Activated naive CD8-positive, alpha-beta T cell treated with anti-CD3 and anti-CD28 coated beads for 36 hours (primary cell): ENCODE measurements around the gene COL28A1. TPM values are rescaled to one million over a fixed set of nuclear protein-coding genes. Genes with fewer than 3 reads are reported as not detected.

Experiments used
- DNase-seq: peaks from one replicate; pipeline ENCODE4 v3.0.0; 2021
- H3K27ac Mint-ChIP-seq: one replicate; pipeline ENCODE4 v1.8.0; 2022; ENCODE audit warnings: mild to moderate bottlenecking, moderate library complexity, mixed read lengths
- H3K27me3 Mint-ChIP-seq: one replicate; pipeline ENCODE4 v1.8.0; 2022; ENCODE audit warnings: mild to moderate bottlenecking, mixed read lengths
- H3K36me3 Mint-ChIP-seq: one replicate; pipeline ENCODE4 v1.8.0; 2021; ENCODE audit warnings: mild to moderate bottlenecking, mixed read lengths
- H3K4me1 Mint-ChIP-seq: one replicate; pipeline ENCODE4 v1.8.0; 2021; ENCODE audit warnings: mixed read lengths
- H3K4me3 Mint-ChIP-seq: one replicate; pipeline ENCODE4 v1.8.0; 2022; ENCODE audit warnings: mild to moderate bottlenecking, moderate library complexity, mixed read lengths
- H3K9me3 Mint-ChIP-seq: one replicate; pipeline ENCODE4 v1.8.0; 2022; ENCODE audit warnings: mixed read lengths
- total RNA-seq, 2 experiments: library from RNA; stranded (reverse); gene quantifications; one replicate each; pipeline ENCODE4 v1.2.3, GENCODE V29; 2021

Gene COL28A1
- total RNA-seq, 2 experiments from 2014 or later = 0.04 TPM; not detected in 1

GRCh38 chr7:7542251-7542835, 6.7 kb upstream of the COL28A1 start:
- no peaks in the 10 kb centered on the region for H3K4me1 Mint-ChIP-seq
- no peak overlapping the region for H3K27ac Mint-ChIP-seq
- H3K4me3 Mint-ChIP-seq = no peak overlapping the region

DNA sequence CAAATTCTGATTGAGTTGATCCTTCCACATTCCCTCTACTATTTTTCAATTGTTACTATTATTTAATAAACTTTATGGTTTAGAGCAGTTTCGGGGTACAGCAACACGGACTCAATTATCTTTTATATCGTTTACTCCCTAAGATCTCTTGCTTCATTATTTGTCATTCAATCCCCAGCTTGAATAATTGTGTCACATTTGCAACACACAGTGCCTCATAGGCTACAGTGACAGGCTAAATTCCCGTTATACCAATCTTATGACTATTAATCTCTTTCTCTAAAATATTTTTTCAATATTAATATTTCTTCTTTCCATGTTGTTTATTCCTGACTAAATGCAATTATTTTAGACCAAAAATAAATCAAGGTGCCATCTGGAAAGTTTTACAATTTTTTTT, 4.0 kb upstream of the COL28A1 start:
- Mint-ChIP-seq H3K9me3 (no peaks in the 10 kb centered on the region), H3K4me3 (no peak overlapping the region), H3K36me3 (no peaks in the 10 kb centered on the region), H3K27me3 (no peaks in the 10 kb centered on the region), H3K27ac (no peak overlapping the region), H3K4me1 (no peaks in the 10 kb centered on the region)
- no peak for DNase-seq

More at GRCh38 chr7:7542251-7542835, 6.7 kb upstream of the COL28A1 start:
- no peaks in the 10 kb centered on the region for H3K9me3 Mint-ChIP-seq
- no peak for DNase-seq
- H3K36me3 Mint-ChIP-seq = no peaks in the 10 kb centered on the region
- H3K27me3 Mint-ChIP-seq = no peaks in the 10 kb centered on the region

DNA sequence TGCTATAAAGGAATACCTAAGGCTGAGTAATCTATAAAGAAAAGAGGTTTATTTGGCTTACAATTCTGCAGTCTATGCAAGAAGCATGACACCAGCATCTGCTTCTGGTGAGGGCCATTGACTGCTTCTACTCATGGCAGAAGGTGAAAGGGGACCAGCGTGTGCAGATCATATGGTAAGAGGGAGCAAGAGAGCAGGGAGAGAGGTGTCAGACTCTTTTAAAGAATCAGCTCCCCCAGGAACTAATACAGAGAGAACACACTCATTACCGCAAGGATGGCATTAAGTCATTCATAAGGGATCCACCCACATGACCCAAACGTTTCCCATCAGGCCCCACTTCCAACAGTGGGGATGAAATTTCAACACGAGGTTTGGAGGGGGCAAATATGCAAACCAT, 3.5 kb upstream of the COL28A1 start:
- Mint-ChIP-seq H3K4me1 (no peaks in the 10 kb centered on the region), H3K27me3 (no peaks in the 10 kb centered on the region), H3K9me3 (no peaks in the 10 kb centered on the region), H3K36me3 (no peaks in the 10 kb centered on the region), H3K27ac (no peak overlapping the region), H3K4me3 (no peak overlapping the region)
- DNase-seq = no peak

DNA sequence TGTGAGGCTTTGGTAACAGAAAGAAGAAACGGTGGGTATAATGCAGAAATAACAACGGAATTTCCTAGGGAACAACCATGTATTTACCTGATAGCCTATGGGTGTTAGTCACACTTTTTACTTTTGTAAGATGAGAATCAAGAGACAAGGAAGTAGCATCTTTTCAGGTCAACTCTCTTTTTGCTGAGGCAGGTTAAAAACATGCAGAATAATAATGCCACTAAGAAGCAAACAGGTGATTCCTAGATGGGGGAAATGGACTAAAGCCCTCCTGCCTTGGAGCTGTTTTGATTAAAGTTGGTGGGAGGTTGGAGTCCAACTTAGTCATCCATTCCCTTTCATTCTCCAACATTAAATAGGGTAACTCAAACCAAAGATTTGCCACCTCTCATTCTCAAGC, 2.0 kb upstream of the COL28A1 start:
- no peaks in the 10 kb centered on the region for H3K9me3 Mint-ChIP-seq
- no peaks in the 10 kb centered on the region for H3K4me1 Mint-ChIP-seq
- H3K27ac Mint-ChIP-seq = no peak overlapping the region
- no peak overlapping the region for H3K4me3 Mint-ChIP-seq
- DNase-seq = no peak
- no peaks in the 10 kb centered on the region for H3K27me3 Mint-ChIP-seq
- no peaks in the 10 kb centered on the region for H3K36me3 Mint-ChIP-seq

DNA sequence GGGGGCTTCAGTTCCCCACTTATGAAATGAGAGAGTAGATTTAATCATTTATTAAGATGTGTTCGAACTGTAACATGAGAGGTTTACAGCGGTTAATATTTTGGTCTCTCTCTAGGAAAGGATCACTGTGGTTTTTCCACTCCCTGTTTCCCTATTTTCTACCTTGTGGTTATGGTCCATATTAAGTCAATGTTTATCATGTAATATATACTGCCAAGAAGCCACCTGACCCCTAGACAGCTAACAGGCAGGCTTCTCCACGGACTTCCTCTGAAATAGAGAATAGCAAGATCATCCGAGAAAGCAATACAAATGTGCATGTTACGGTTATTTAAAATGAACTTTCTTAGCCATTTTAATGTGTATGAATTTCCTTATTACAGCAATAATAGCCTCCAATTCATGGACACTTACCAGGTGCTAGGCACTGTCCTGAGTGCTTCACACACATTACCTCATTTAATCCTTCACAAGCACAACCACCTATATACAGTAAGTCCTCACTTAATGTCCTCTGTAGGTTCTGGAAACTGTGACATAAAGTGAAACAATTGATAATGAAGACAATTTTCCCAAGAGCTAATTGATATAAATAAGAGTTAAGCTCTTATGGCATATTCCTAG, 835 bp upstream of the COL28A1 start:
- no peak overlapping the region for H3K4me3 Mint-ChIP-seq
- H3K27me3 Mint-ChIP-seq = no peaks in the 10 kb centered on the region
- H3K36me3 Mint-ChIP-seq = no peaks in the 10 kb centered on the region
- H3K4me1 Mint-ChIP-seq = no peaks in the 10 kb centered on the region
- no peak overlapping the region for H3K27ac Mint-ChIP-seq
- H3K9me3 Mint-ChIP-seq = no peaks in the 10 kb centered on the region
- no peak for DNase-seq

- Mint-ChIP-seq H3K4me1 (no peaks in the 10 kb centered on the region), H3K9me3 (no peaks in the 10 kb centered on the region), H3K4me3 (no peak overlapping the region), H3K36me3 (no peaks in the 10 kb centered on the region), H3K27me3 (no peaks in the 10 kb centered on the region), H3K27ac (no peak overlapping the region)
- DNase-seq = no peak
Measured at GRCh38 chr7:7533831-7534430, 1.7 kb downstream of the COL28A1 start.

GRCh38 chr7:7529328-7529727, 6.3 kb downstream of the COL28A1 start:
- Mint-ChIP-seq H3K27ac (no peak overlapping the region), H3K36me3 (no peaks in the 10 kb centered on the region), H3K4me1 (no peaks in the 10 kb centered on the region), H3K27me3 (no peaks in the 10 kb centered on the region), H3K4me3 (no peak overlapping the region), H3K9me3 (no peaks in the 10 kb centered on the region)
- DNase-seq = no peak

- no peak overlapping the region for H3K27ac Mint-ChIP-seq
- no peaks in the 10 kb centered on the region for H3K36me3 Mint-ChIP-seq
- no peak overlapping the region for H3K4me3 Mint-ChIP-seq
Measured at GRCh38 chr7:7527047-7527446, 8.6 kb downstream of the COL28A1 start.

DNA sequence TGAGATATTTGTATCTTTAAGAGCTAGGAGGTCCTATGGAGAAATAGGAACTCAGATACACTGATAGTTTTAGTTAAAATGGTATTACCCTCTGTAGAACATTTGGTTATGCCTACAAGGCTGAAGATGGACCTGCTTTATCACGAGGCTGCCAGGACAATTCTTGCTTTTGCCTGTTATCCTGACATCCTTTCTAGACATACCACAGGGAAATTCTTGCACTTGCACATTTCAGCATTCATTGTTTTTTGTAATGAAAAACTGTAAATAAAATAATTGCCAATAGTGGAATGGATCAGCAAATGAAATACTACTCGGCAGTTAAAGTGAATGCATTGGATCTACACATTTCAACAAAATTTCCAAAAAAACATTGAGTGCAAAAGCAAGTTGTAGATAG, 9.7 kb downstream of the COL28A1 start:
- no peaks in the 10 kb centered on the region for H3K4me1 Mint-ChIP-seq
- H3K36me3 Mint-ChIP-seq = no peaks in the 10 kb centered on the region
- no peak overlapping the region for H3K4me3 Mint-ChIP-seq
- no peak for DNase-seq
- H3K9me3 Mint-ChIP-seq = no peaks in the 10 kb centered on the region
- no peak overlapping the region for H3K27ac Mint-ChIP-seq
- no peaks in the 10 kb centered on the region for H3K27me3 Mint-ChIP-seq

More at GRCh38 chr7:7527047-7527446, 8.6 kb downstream of the COL28A1 start:
- no peaks in the 10 kb centered on the region for H3K27me3 Mint-ChIP-seq
- DNase-seq = no peak
- H3K4me1 Mint-ChIP-seq = no peaks in the 10 kb centered on the region
- H3K9me3 Mint-ChIP-seq = no peaks in the 10 kb centered on the region

DNA sequence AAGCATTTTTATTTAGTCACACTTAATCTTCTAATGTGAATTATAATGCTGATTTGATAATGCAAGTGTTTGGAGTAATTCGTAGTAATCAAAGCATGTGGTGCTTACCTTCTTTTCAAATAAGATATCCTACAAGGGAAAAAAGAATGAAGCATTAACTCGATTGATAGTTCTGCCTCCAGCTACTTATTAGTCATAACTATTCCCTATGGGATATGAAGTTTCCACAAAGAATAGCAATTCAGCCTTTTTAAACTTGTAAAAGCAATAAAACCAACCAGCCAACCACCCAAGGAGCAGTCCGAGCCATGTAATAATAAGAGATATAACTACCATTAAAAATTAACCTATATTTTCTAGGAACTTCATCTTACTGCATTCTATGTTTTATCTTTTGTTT, 11.6 kb downstream of the COL28A1 start:
- Mint-ChIP-seq H3K9me3 (no peaks in the 10 kb centered on the region), H3K27ac (no peak overlapping the region), H3K4me3 (no peak overlapping the region), H3K27me3 (no peaks in the 10 kb centered on the region), H3K4me1 (no peaks in the 10 kb centered on the region), H3K36me3 (no peaks in the 10 kb centered on the region)
- no peak for DNase-seq

DNA sequence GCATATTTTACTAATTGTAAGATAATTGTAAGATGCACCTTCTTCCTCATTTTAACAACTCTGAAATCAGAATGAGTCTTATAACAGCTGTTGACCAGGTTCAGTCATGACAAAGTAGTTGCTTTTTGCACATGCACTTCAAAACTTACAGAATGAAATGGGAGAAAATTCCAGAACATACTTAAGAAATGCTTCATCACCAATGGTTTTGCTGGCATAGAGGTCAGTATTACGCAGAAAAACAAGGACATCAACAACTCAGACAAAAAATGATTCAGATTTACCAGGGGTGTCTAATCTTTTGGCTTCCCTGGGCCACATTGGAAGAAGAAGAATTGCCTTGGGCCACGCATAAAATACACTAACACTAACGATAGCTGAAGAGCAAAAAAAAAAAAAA, 13.3 kb downstream of the COL28A1 start:
- Mint-ChIP-seq H3K4me1 (no peaks in the 10 kb centered on the region), H3K4me3 (no peak overlapping the region), H3K27me3 (no peaks in the 10 kb centered on the region), H3K36me3 (no peaks in the 10 kb centered on the region), H3K9me3 (no peaks in the 10 kb centered on the region), H3K27ac (no peak overlapping the region)
- no peak for DNase-seq

GRCh38 chr7:7521259-7521658, 14.4 kb downstream of the COL28A1 start:
- no peak overlapping the region for H3K27ac Mint-ChIP-seq
- H3K27me3 Mint-ChIP-seq = no peaks in the 10 kb centered on the region
- no peaks in the 10 kb centered on the region for H3K9me3 Mint-ChIP-seq
- DNase-seq = no peak
- H3K4me3 Mint-ChIP-seq = no peak overlapping the region
- no peaks in the 10 kb centered on the region for H3K4me1 Mint-ChIP-seq
- H3K36me3 Mint-ChIP-seq = no peaks in the 10 kb centered on the region

DNA sequence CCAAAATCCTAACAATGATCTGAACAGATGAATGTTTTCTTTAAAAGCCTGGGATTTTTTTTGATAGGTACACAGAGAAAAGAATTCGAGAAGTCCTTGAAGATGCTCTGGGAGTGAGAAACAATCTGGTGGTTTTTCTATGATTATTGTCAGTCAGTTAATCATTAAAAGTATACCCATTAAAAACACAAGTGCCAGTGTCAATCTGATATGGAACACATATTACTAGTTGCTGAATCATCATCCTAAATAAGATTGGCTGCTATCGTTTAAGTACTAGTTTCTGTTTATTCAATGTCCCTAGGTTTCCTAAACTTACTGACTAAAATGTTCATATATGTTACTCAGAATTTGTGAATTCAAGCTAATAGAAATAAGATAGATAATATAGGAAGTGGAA, 16.1 kb downstream of the COL28A1 start:
- Mint-ChIP-seq H3K27me3 (no peaks in the 10 kb centered on the region), H3K9me3 (no peaks in the 10 kb centered on the region), H3K4me1 (no peaks in the 10 kb centered on the region), H3K4me3 (no peak overlapping the region), H3K36me3 (no peaks in the 10 kb centered on the region), H3K27ac (no peak overlapping the region)
- DNase-seq = no peak

- Mint-ChIP-seq H3K4me3 (no peak overlapping the region), H3K9me3 (no peaks in the 10 kb centered on the region), H3K36me3 (no peaks in the 10 kb centered on the region), H3K27me3 (no peaks in the 10 kb centered on the region), H3K27ac (no peak overlapping the region), H3K4me1 (no peaks in the 10 kb centered on the region)
- DNase-seq = no peak
Measured at GRCh38 chr7:7519056-7519455, 16.6 kb downstream of the COL28A1 start.

- Mint-ChIP-seq H3K9me3 (no peaks in the 10 kb centered on the region), H3K4me3 (no peak overlapping the region), H3K4me1 (no peaks in the 10 kb centered on the region), H3K27ac (no peak overlapping the region), H3K27me3 (no peaks in the 10 kb centered on the region), H3K36me3 (no peaks in the 10 kb centered on the region)
- DNase-seq = no peak
Measured at GRCh38 chr7:7517754-7518153, 17.9 kb downstream of the COL28A1 start.

DNA sequence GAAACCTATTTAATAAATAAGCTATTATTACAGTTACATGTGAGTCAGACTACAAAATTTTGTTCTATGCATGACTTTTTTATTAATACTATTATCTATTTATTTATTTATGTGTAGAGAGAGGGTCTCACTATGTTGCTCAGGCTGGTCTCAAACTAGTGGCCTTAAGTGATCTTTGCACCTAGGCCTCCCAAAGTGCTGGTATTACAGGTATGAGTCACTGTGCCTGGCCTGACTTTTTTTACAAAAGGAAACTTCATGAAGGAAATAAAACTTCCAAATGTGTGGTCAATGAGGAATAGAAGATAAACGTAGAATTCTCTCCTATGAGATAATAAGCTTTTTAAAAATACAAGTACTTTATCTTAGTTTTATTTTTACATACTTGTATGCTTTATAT, 19.0 kb downstream of the COL28A1 start:
- Mint-ChIP-seq H3K4me1 (no peaks in the 10 kb centered on the region), H3K36me3 (no peaks in the 10 kb centered on the region), H3K9me3 (no peaks in the 10 kb centered on the region), H3K27ac (no peak overlapping the region), H3K4me3 (no peak overlapping the region), H3K27me3 (no peaks in the 10 kb centered on the region)
- no peak for DNase-seq
